NCI-H82 treated with DMSO at 0.1 percent for 48 hours (cell line): ENCODE results near the gene TMEM204.
"Not testable (repeated sequence)": the region's sequence is repeated elsewhere in the genome, so short reads cannot be mapped to it uniquely, and the experiment has no call there.

Experiments
- DNase-seq: peaks from one replicate; lab custom pipeline; 2025; ENCODE audit not compliant: unreplicated experiment; lab: John Stamatoyannopoulos, UW

Gene TMEM204

DNA sequence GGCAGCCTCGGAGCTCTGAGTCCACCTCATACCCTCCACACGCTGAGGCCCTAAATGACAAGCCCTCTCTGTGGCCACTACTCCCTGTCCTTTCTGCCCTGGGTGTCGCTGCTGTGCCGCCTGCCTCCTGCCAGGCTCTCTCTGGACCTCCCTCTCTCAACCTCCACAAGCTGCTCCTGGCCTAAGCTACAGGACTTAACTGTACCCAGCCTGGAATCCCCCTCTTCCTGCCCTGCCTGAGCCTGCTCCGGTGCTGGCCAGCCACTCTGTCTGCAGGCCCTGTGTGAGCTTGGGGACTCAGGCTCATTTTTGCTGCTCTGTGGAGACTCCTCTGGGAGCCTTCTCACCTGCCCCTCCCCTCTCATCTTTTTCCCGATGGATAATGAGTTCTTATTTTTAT is 56.9 kb downstream of the TMEM204 start:
- DNase-seq, result no peak

DNA sequence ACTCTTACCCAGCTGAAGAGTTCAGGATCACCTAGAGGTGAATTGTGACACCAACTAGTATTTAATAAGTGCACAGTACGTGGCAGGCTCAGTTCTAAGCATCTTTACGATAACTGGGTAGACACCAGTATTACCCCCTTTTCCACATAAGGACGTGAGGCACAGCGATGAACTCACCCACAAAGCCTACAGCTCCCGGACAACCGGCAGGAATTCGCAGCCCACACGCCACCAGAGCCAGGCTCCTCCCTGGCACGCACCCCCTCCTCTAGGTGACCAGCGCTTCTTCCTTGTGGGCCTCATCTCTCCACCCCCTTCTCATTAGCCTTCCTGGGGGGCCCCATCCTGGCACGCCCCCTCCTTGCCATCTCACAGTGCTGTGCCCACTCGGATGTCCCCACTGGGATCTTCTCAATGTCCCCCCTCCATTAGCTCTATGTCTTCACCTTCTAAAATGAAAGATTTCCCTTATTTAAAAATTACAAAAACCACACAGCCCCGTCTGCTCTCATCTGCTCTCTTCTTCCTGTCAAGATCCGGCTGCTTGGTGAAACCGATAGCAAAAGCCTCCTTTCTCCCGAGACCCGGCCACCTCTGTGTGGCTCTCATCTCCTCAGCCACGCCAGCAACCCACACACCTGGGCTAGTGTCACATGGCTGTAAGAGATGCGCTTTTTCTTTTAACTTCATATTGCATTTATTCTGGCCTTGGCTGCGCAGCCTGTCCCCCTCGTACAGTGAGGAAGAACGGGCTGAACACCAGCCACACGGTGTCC is 57.7 kb downstream of the TMEM204 start:
- no peak for DNase-seq

DNA sequence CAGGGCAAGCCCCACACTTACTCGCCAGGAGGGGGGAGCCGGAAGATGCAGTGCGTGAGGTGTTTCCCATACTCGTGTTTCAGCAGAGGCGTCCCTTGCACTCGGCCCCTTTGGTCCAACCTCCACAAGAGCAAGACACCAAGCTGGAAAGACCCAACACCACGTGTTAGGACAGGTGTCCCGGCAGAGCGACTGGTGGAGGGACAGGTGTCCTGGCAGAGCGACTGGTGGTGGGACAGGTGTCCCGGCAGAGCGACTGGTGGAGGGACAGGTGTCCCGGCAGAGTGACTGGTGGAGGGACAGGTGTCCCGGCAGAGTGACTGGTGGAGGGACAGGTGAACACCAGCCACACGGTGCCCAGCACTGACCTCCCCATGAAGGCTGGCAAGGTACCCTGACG is 59.0 kb downstream of the TMEM204 start:
- DNase-seq, result no peak

DNA sequence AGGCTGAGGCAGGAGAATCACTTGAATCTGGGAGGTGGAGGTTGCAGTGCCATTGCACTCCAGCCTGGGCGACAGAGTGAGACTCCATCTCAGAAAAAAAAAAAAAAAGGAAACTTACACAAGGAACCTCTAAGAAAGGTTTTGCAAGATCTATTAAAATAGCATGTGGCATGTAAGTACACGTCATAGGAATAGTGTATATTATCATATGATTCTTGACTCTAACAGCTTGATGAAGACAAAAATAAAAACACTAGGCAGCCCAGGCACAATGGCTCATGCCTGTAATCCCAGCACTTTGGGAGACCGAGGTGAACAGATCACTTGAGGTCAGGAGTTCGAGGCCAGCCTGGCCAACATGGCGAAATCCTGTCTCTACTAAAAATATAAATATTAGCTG is 62.0 kb downstream of the TMEM204 start:
- DNase-seq, result not testable (repeated sequence)

DNA sequence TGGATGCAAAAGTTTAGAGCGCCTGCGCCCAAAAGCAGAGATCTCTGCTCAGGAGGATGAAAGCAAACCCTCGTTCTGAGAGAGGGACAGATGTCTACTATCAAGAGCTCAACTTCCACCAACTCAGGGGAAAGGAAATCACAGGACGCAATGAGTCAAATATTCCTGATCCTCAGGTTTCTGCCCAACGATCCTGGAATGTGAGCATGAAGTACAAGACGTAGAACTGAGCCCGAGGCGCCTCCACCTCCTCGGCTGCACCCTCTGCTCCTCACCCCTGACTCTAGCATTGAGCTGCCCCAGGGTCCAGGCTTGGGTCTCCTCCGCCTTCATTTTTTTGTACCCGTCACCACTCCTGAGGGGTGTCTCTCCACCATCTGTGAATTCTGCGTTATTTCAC is 63.0 kb downstream of the TMEM204 start:
- DNase-seq, result no peak

DNA sequence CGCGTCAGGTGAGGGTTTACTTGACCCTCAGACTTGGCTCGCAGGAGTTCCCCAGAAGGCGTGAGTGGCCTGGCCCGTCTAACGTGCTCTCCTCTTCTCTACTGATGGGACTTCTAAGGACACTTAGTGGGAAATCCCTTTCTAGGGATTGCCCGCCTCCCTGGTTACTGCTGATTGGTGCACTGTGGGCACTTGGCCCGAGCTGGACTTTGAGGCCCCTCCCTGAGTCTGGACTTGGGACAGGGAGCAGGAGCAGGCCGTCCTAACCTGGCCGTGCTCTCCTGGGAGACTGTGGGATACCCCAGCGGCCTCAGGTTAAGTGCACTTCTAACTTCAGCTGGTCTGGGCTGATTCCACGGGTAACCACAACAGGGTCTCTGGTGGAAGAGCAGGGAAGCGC is 63.7 kb downstream of the TMEM204 start:
- DNase-seq, result no peak

DNA sequence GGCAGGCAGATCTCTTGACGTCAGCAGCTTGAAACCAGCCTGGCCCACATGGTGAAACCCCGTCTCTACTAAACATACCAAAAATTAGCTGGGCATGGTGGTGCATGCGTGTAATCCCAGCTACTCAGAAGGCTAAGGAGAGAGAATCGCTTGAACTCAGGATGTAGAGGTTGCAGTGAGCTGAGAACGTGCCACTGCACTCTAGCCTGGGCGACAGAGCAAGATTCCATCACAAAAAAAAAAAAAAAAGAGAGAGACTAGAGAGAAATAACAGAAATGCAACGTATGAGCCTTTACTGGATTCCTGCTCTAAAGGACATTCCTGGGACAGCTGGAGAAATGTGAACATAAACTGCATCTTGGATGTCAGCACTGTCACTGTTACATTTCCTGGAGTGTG is 67.6 kb downstream of the TMEM204 start:
- no peak for DNase-seq

DNA sequence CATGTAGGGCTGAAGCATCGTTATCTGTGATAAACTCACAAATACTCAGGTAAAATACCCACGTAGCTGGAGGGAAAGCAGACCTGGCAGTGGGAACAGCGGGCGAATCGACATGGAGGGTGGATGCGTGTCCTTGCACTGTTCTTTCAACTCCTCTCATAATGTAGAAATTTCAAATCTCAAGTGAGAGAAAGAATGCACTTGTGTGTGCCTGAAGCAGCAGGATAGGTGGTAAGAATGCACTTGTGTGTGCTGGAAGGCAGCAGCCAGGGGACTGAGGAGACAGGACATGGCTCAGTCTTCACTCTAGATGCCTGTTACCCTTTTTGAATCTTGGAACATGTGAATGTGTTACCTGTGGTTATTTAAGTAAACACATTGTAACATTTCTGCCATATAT is 68.0 kb downstream of the TMEM204 start:
- DNase-seq, result no peak

DNA sequence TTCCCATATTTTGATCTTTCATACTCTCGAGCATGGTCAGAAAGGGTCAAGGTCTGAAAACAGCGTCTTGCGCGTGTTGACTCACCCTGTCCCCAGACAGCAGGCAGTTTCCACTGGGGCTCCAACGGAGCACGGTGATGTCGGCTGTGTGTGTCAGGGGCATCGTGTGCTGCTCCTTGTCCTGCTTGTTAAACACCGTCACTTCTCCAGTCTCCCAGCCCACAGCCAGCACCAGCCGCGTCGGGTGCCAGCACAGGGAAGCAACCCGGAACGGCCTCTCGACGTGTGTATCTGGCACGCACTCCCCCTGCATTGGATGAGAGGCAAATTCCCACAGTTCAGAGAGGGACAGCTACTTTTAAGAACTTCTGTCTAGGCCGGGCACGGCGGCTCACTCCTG is 68.8 kb downstream of the TMEM204 start:
- DNase-seq, result no peak
